GM23338 (cell line): ENCODE measurements around the gene NCOA6.

Source experiments
- CTCF ChIP-seq, 2 experiments: fragments of 200-600 bp in 1 of 2; sonication (generic) in 1 of 2; conservative IDR thresholded peaks; 2 replicates each; pipeline versions ENCODE4 v1.5.1 to v1.6.1; 2016 to 2017; ENCODE audit warnings: antibody characterized with exemption in 2 of 2, low read depth in 2 of 2, mild to moderate bottlenecking in 2 of 2, moderate library complexity in 1 of 2
- ETS1 ChIP-seq: IDR thresholded peaks from 2 replicates; pipeline ENCODE4 v1.6.1; 2016; ENCODE audit warnings: antibody characterized with exemption
- EZH2 ChIP-seq: fragments of 200-600 bp; sonication (generic); IDR thresholded peaks from one replicate; pipeline ENCODE4 v1.8.0; 2017; ENCODE audit warnings: antibody characterized with exemption, mild to moderate bottlenecking, low read depth; ENCODE audit not compliant: unreplicated experiment
- EZH2phosphoT487 ChIP-seq: fragments of 200-600 bp; sonication (generic); IDR thresholded peaks from one replicate; pipeline ENCODE4 v1.8.1; 2018; ENCODE audit warnings: antibody characterized with exemption; ENCODE audit not compliant: unreplicated experiment
- JUNB ChIP-seq: IDR thresholded peaks from one replicate; pipeline ENCODE4 v1.6.1; 2016; ENCODE audit warnings: antibody characterized with exemption; ENCODE audit not compliant: unreplicated experiment
- POLR2AphosphoS5 ChIP-seq: IDR thresholded peaks from 2 replicates; pipeline ENCODE4 v1.6.1; 2016; ENCODE audit warnings: antibody characterized with exemption, low read depth
- TF ChIP-seq, protein P1 (sequence below): IDR thresholded peaks from one replicate; pipeline ENCODE4 v1.6.1; 2018; ENCODE audit warnings: antibody characterized with exemption; ENCODE audit not compliant: unreplicated experiment

GRCh38 chr20:34710568-34710839 is 114.9 kb downstream of the NCOA6 start:
- no peak for TF ChIP-seq CTCF (conservative IDR thresholded peaks at IDR 0.05; ENCODE audit: low read depth in 2 of 2)
- no peak for TF ChIP-seq POLR2AphosphoS5
- TF ChIP-seq, protein P1, sequence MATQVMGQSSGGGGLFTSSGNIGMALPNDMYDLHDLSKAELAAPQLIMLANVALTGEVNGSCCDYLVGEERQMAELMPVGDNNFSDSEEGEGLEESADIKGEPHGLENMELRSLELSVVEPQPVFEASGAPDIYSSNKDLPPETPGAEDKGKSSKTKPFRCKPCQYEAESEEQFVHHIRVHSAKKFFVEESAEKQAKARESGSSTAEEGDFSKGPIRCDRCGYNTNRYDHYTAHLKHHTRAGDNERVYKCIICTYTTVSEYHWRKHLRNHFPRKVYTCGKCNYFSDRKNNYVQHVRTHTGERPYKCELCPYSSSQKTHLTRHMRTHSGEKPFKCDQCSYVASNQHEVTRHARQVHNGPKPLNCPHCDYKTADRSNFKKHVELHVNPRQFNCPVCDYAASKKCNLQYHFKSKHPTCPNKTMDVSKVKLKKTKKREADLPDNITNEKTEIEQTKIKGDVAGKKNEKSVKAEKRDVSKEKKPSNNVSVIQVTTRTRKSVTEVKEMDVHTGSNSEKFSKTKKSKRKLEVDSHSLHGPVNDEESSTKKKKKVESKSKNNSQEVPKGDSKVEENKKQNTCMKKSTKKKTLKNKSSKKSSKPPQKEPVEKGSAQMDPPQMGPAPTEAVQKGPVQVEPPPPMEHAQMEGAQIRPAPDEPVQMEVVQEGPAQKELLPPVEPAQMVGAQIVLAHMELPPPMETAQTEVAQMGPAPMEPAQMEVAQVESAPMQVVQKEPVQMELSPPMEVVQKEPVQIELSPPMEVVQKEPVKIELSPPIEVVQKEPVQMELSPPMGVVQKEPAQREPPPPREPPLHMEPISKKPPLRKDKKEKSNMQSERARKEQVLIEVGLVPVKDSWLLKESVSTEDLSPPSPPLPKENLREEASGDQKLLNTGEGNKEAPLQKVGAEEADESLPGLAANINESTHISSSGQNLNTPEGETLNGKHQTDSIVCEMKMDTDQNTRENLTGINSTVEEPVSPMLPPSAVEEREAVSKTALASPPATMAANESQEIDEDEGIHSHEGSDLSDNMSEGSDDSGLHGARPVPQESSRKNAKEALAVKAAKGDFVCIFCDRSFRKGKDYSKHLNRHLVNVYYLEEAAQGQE, result no peak
- no peak for TF ChIP-seq EZH2
- no peak for TF ChIP-seq EZH2phosphoT487
- no peak for TF ChIP-seq JUNB
- TF ChIP-seq ETS1, result no peak
